Sigmoid colon (tissue), 7 donors: ENCODE measurements around the gene KCND3. TPM values are rescaled to one million over a fixed set of nuclear protein-coding genes. Genes with fewer than 3 reads are reported as not detected.

Source experiments
- DNase-seq: peaks from one replicate; pipeline ENCODE4 v3.0.0-alpha.2; 2019
- H3K27ac ChIP-seq, 4 donors: fragments of 200-600 bp; sonication (generic); one replicate each; pipeline ENCODE4 v1.5.1; 2016 to 2019; ENCODE audit warnings: mild to moderate bottlenecking in 1 of 4
- H3K27me3 ChIP-seq, 3 donors: fragments of 200-600 bp; sonication (generic); one replicate each; pipeline ENCODE4 v1.5.1; 2019; ENCODE audit warnings: mild to moderate bottlenecking in 1 of 3
- H3K36me3 ChIP-seq, 4 donors: fragments of 200-600 bp; sonication (generic); one replicate each; pipeline ENCODE4 v1.5.1; 2016 to 2019
- H3K4me1 ChIP-seq, 4 donors: fragments of 200-600 bp; sonication (generic); one replicate each; pipeline ENCODE4 v1.5.1; 2017 to 2019
- H3K4me3 ChIP-seq, 4 donors: fragments of 200-600 bp; sonication (generic); one replicate each; pipeline ENCODE4 v1.5.1; 2017 to 2019; ENCODE audit warnings: mild to moderate bottlenecking in 2 of 4, moderate library complexity in 1 of 4
- H3K9me3 ChIP-seq, 4 donors: fragments of 200-600 bp in 3 of 4; sonication (generic) in 3 of 4; one replicate each; pipeline versions ENCODE4 v1.5.1 to v1.6.1; 2013 to 2019
- CTCF ChIP-seq, 4 experiments: fragments of 450-650 bp in 3 of 4; fragments of 200-600 bp in 1 of 4; IDR thresholded peaks; one replicate each; pipeline ENCODE4 v1.5.1; 2016 to 2019; ENCODE audit warnings: antibody characterized with exemption in 4 of 4, mild to moderate bottlenecking in 3 of 4, moderate library complexity in 2 of 4
- EP300 ChIP-seq, 4 donors: sonication (generic); formaldehyde crosslinking; IDR thresholded peaks; one replicate each; pipeline ENCODE4 v1.6.1; 2017; ENCODE audit warnings: antibody characterized with exemption in 4 of 4
- POLR2A ChIP-seq, 2 donors: fragments of 450-650 bp; IDR thresholded peaks; one replicate each; pipeline ENCODE4 v1.6.1; 2016; ENCODE audit warnings: antibody characterized with exemption in 2 of 2, mild to moderate bottlenecking in 2 of 2, moderate library complexity in 2 of 2
- POLR2AphosphoS5 ChIP-seq, 4 donors: sonication (generic); formaldehyde crosslinking; IDR thresholded peaks; one replicate each; pipeline ENCODE4 v1.6.1; 2017; ENCODE audit warnings: antibody characterized with exemption in 4 of 4
- WGBS, 2 donors: extraction: QIAGEN DNeasy Blood & Tissue Kit; methylation state at CpG; one replicate each; pipeline ENCODE4 v1.1.7; 2013; 5-methylcytosine and 5-hydroxymethylcytosine counted together
- intact Hi-C: fragments of 100-400 bp; cut with DNase I; formaldehyde crosslinking; loops from one replicate; pipeline ENCODE4 v1.15.1; 2023
- polyA plus RNA-seq, 3 donors: library from polyadenylated mRNA; stranded (reverse); fragments of 200-250 nt; gene quantifications; one replicate each; pipeline ENCODE4 v1.2.3, GENCODE V29; 2013
- total RNA-seq, 4 donors: library from RNA; depleted of rRNA; stranded (reverse); fragments of >200 nt; gene quantifications; one replicate each; pipeline ENCODE4 v1.1.0, GENCODE V29; 2016
- donor health status: healthy with polysubstance abuse.
- donor health status: Bipolar disorder and iron deficiency.
- donor health status: healthy.

The KCND3 gene
- total and polyA plus RNA-seq, 7 donors, result 0.23 to 18.3 (median 5.9) TPM

- intact Hi-C loops, result no loop called here
- Histone ChIP-seq H3K27ac (no peak overlapping the region), H3K27me3 (no peaks in the 10 kb centered on the region), H3K4me3 (no peak overlapping the region), H3K4me1 (peaks cover 0 to 7% (median 0%) of the 10 kb centered on the region in 4 donors), H3K36me3 (no peaks in the 10 kb centered on the region), H3K9me3 (no peaks in the 10 kb centered on the region)
- 44 to 58% methylated on average over 1 of the region's 1 CpG for WGBS, 2 donors
- TF ChIP-seq POLR2AphosphoS5 (IDR thresholded peaks at IDR 0.05), result no peak
- no peak for TF ChIP-seq EP300 (IDR thresholded peaks at IDR 0.05)
- no peak for TF ChIP-seq POLR2A (IDR thresholded peaks at IDR 0.05)
- TF ChIP-seq CTCF (IDR thresholded peaks at IDR 0.05), result no peak
- no peak for DNase-seq
Measured at GRCh38 chr1:112027696-112028095, 38.2 kb upstream of the KCND3 start.

- no peak overlapping the region for H3K4me3 ChIP-seq
- no peaks in the 10 kb centered on the region for H3K36me3 ChIP-seq
- DNase-seq, result no peak
- 12 to 53% methylated on average over 1 of the region's 1 CpG for WGBS, 2 donors
- H3K9me3 ChIP-seq, result no peaks in the 10 kb centered on the region
- H3K27ac ChIP-seq, result no peak overlapping the region
- TF ChIP-seq CTCF (IDR thresholded peaks at IDR 0.05) (no peak), EP300 (IDR thresholded peaks at IDR 0.05) (no peak), POLR2AphosphoS5 (IDR thresholded peaks at IDR 0.05) (no peak), POLR2A (IDR thresholded peaks at IDR 0.05) (no peak)
- H3K27me3 ChIP-seq, result no peaks in the 10 kb centered on the region
- no peaks in the 10 kb centered on the region for H3K4me1 ChIP-seq
- intact Hi-C loops, result no loop called here
Measured at GRCh38 chr1:112026501-112026900, 37.0 kb upstream of the KCND3 start.

- 69 to 72% methylated on average over 5 of the region's 5 CpGs for WGBS, 2 donors
- Histone ChIP-seq H3K36me3 (no peaks in the 10 kb centered on the region), H3K27ac (no peak overlapping the region), H3K4me1 (no peaks in the 10 kb centered on the region), H3K27me3 (no peaks in the 10 kb centered on the region), H3K9me3 (no peaks in the 10 kb centered on the region), H3K4me3 (no peak overlapping the region)
- intact Hi-C loops, result no loop called here
- no peak for DNase-seq
- TF ChIP-seq EP300 (IDR thresholded peaks at IDR 0.05), result no peak
- no peak for TF ChIP-seq POLR2AphosphoS5 (IDR thresholded peaks at IDR 0.05)
- TF ChIP-seq POLR2A (IDR thresholded peaks at IDR 0.05), result no peak
- TF ChIP-seq CTCF (IDR thresholded peaks at IDR 0.05), result no peak
Measured at GRCh38 chr1:112026016-112026415, 36.5 kb upstream of the KCND3 start.

- TF ChIP-seq POLR2AphosphoS5 (IDR thresholded peaks at IDR 0.05), result no peak
- no peak for TF ChIP-seq POLR2A (IDR thresholded peaks at IDR 0.05)
- WGBS, 2 donors, result 50 to 68% methylated on average over 4 of the region's 4 CpGs
- Histone ChIP-seq H3K9me3 (no peaks in the 10 kb centered on the region), H3K36me3 (no peaks in the 10 kb centered on the region), H3K27ac (no peak overlapping the region), H3K4me1 (no peaks in the 10 kb centered on the region), H3K4me3 (no peak overlapping the region), H3K27me3 (no peaks in the 10 kb centered on the region)
- DNase-seq, result no peak
- intact Hi-C loops, result no loop called here
Measured at GRCh38 chr1:112021263-112021662, 31.8 kb upstream of the KCND3 start.

- 28 to 62% methylated on average over 6 of the region's 6 CpGs for WGBS, 2 donors
- TF ChIP-seq POLR2A (IDR thresholded peaks at IDR 0.05), result no peak
- no peak for TF ChIP-seq EP300 (IDR thresholded peaks at IDR 0.05)
- no peak for TF ChIP-seq POLR2AphosphoS5 (IDR thresholded peaks at IDR 0.05)
- no peak for TF ChIP-seq CTCF (IDR thresholded peaks at IDR 0.05)
- no peaks in the 10 kb centered on the region for H3K27me3 ChIP-seq
- intact Hi-C loops, result no loop called here
- no peaks in the 10 kb centered on the region for H3K4me1 ChIP-seq
- H3K27ac ChIP-seq, result no peak overlapping the region
- no peak for DNase-seq
- no peaks in the 10 kb centered on the region for H3K36me3 ChIP-seq
- no peak overlapping the region for H3K4me3 ChIP-seq
- no peaks in the 10 kb centered on the region for H3K9me3 ChIP-seq
Measured at GRCh38 chr1:112017183-112017582, 27.7 kb upstream of the KCND3 start.
